GM19467 (cell line): ENCODE results near the gene OLIG3.

ENCODE experiments used
- ATAC-seq: cut with Tn5 transposase; IDR thresholded peaks from one replicate; pipeline ENCODE4 v1.9.1; 2021; ENCODE audit warnings: mild to moderate bottlenecking, moderate library complexity; ENCODE audit not compliant: unreplicated experiment

The OLIG3 gene

DNA sequence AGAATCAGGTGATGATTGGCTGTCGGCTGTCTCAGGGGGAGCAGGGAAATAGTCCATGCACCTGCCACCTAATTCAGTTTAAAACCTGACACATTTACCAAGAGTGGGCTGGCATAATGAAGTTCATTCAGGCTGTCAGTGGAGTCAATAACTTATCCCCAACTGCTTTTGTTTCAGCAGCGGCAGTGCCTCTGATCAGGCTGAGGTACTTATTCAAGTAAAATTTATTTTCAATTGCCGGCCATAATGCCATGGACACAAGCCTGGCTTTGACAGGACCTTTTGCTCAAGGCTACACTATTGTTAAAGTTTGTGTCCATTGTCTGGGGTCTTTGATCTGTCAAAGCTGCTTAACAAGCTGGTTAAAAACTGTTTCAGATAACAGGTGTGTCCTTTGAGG lies 20.6 kb downstream of the OLIG3 start:
- ATAC-seq, result no peak

- no peak for ATAC-seq
Observed at GRCh38 chr6:137472641-137473137, 21.5 kb downstream of the OLIG3 start.

DNA sequence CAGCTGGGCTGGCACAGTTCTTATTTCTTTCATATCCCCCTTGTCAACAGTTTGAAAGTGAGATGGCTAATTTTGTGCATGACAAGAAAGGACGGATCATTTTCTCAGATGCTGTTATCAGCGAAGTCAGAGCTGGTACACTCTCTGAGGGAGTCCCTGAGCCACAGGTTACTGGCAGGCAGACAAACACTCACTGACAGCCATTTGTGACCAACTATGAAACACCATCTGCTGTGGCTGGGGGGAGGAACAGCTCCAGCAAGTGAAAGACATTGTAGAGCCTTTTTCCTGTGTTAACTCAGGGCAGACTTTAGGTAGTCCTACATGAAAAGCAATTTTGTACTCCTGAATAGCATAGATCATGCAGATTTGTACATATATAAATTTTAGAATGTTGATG lies 22.2 kb downstream of the OLIG3 start:
- ATAC-seq, result no peak

DNA sequence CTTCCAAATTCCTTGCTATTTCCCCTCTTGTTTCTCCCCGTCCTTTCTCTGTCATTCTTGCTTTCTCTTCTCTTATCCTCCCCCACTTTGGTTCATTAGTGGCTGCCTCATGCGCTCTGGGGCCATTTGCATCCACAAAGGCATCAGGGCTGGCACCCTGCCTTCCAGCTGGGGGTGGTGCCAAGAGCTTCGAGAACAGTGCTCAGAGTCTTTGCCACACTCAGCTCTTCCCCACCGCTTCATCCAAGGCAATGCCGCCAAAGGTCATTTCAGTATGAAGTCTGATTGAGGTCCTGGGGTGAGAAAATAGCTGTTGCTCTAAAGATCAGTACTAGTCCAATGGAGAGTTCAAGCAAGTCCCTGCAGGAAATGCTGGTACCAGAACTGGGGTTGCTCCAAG lies 22.7 kb downstream of the OLIG3 start:
- ATAC-seq, result no peak

- ATAC-seq, result no peak
Observed at GRCh38 chr6:137467211-137467610, 27.0 kb downstream of the OLIG3 start.

DNA sequence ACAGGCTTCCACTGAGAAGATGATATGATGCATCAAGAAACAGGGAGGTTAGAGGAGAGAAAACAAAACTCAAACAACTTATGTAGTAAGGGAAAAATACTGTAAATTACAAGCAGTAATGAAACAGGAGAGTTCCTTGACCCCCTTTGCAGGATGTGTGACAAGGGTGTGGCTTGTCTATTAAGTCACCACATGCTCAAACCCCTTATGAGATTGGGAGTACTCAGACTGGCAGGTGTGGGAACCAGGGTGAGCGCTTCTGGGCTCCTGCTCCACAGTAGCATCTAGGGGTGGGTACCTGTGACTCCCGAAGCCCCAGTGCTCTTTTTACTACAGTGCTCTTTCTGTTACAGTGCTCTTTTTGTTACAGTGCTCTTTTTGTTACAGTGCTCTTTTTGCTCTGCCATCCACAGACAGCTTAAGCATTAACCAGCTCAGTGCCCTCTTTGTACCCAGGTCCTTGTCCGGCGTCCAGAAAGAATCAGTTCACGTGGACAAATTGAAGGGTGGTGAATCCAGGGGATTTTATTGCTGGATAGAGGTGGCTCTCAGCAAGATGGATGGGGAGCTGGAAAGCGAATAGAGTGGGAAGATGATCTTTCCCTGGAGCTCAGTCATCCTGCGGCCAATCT lies 28.7 kb downstream of the OLIG3 start:
- ATAC-seq, result no peak

DNA sequence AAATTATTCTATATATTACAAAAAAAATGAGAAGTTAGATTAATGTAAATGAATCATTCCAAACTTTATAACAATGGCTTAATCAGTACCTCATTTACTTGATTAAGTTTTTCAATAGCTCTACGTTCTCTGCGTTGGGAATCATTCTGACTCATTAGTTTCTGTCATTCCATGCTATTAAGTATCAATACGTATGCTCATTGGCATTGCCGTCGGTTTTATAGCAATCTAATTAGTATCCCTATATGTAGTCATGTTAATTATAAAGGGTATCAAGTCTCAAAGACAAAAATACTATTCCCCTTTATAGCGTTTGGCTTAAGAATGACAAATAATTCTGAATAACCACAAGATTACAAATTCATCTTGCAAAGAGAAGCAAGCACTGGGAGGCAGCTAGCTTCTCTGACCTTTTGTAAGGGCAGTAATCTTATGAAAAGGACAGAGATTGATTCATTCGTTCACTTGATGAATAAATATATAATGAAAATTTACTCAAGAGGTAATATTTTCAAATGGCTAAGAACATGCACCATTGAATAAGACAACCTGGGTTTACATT lies 41.8 kb downstream of the OLIG3 start:
- ATAC-seq, result no peak

GRCh38 chr6:137443901-137444300 lies 50.3 kb downstream of the OLIG3 start:
- ATAC-seq, result no peak
